GM23338 (cell line): Measurements from ENCODE around the gene CXCR1.

Experiments used
- CTCF ChIP-seq, 2 experiments: fragments of 200-600 bp in 1 of 2; sonication (generic) in 1 of 2; conservative IDR thresholded peaks; 2 replicates each; pipeline versions ENCODE4 v1.5.1 to v1.6.1; 2016 to 2017; ENCODE audit warnings: antibody characterized with exemption in 2 of 2, low read depth in 2 of 2, mild to moderate bottlenecking in 2 of 2, moderate library complexity in 1 of 2
- EZH2 ChIP-seq: fragments of 200-600 bp; sonication (generic); IDR thresholded peaks from one replicate; pipeline ENCODE4 v1.8.0; 2017; ENCODE audit warnings: antibody characterized with exemption, mild to moderate bottlenecking, low read depth; ENCODE audit not compliant: unreplicated experiment
- EZH2phosphoT487 ChIP-seq: fragments of 200-600 bp; sonication (generic); IDR thresholded peaks from one replicate; pipeline ENCODE4 v1.8.1; 2018; ENCODE audit warnings: antibody characterized with exemption; ENCODE audit not compliant: unreplicated experiment
- POLR2AphosphoS5 ChIP-seq: IDR thresholded peaks from 2 replicates; pipeline ENCODE4 v1.6.1; 2016; ENCODE audit warnings: antibody characterized with exemption, low read depth
- STAT1 ChIP-seq: IDR thresholded peaks from one replicate; pipeline ENCODE4 v1.6.1; 2016; ENCODE audit warnings: antibody characterized with exemption; ENCODE audit not compliant: unreplicated experiment
- ZNF114 ChIP-seq: fragments of 250-450 bp; sonication (Bioruptor Pico); IDR thresholded peaks from 2 replicates; pipeline ENCODE4 v1.5.0; 2020; ENCODE audit warnings: mild to moderate bottlenecking, moderate library complexity
- ZNF331 ChIP-seq: fragments of 250-450 bp; sonication (Bioruptor Pico); IDR thresholded peaks from 2 replicates; pipeline ENCODE4 v1.5.0; 2020; ENCODE audit warnings: low read depth, mild to moderate bottlenecking, moderate library complexity
- TF ChIP-seq, protein P1 (sequence below): IDR thresholded peaks from one replicate; pipeline ENCODE4 v1.6.1; 2018; ENCODE audit warnings: antibody characterized with exemption; ENCODE audit not compliant: unreplicated experiment

GRCh38 chr2:218128781-218129457 is 37.8 kb downstream of the CXCR1 start:
- TF ChIP-seq CTCF (conservative IDR thresholded peaks at IDR 0.05; ENCODE audit: low read depth in 2 of 2): no peak
- TF ChIP-seq EZH2phosphoT487: no peak
- no peak for TF ChIP-seq EZH2
- no peak for TF ChIP-seq POLR2AphosphoS5
- no peak for TF ChIP-seq ZNF331 (CRISPR knock-in tag)
- TF ChIP-seq, protein P1, sequence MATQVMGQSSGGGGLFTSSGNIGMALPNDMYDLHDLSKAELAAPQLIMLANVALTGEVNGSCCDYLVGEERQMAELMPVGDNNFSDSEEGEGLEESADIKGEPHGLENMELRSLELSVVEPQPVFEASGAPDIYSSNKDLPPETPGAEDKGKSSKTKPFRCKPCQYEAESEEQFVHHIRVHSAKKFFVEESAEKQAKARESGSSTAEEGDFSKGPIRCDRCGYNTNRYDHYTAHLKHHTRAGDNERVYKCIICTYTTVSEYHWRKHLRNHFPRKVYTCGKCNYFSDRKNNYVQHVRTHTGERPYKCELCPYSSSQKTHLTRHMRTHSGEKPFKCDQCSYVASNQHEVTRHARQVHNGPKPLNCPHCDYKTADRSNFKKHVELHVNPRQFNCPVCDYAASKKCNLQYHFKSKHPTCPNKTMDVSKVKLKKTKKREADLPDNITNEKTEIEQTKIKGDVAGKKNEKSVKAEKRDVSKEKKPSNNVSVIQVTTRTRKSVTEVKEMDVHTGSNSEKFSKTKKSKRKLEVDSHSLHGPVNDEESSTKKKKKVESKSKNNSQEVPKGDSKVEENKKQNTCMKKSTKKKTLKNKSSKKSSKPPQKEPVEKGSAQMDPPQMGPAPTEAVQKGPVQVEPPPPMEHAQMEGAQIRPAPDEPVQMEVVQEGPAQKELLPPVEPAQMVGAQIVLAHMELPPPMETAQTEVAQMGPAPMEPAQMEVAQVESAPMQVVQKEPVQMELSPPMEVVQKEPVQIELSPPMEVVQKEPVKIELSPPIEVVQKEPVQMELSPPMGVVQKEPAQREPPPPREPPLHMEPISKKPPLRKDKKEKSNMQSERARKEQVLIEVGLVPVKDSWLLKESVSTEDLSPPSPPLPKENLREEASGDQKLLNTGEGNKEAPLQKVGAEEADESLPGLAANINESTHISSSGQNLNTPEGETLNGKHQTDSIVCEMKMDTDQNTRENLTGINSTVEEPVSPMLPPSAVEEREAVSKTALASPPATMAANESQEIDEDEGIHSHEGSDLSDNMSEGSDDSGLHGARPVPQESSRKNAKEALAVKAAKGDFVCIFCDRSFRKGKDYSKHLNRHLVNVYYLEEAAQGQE: no peak
- no peak for TF ChIP-seq STAT1
- no peak for TF ChIP-seq ZNF114 (CRISPR knock-in tag)
